Gastroesophageal sphincter (tissue), 4 donors: ENCODE data around the gene TNRC6B. TPM values are rescaled to one million over a fixed set of nuclear protein-coding genes. Genes with fewer than 3 reads are reported as not detected.
A peak's percentile ranks its signal among the peaks of the same experiment; 100 is the strongest.

ENCODE experiments used
- ATAC-seq: fragments of 150-250 bp; one replicate; pipeline ENCODE4 v1.9.1; 2016; ENCODE audit warnings: mild to moderate bottlenecking, moderate library complexity
- H3K27ac ChIP-seq, 4 donors: fragments of 200-600 bp; sonication (generic) in 3 of 4; 1 replicate in 3 of 4; 2 replicates in 1 of 4; pipeline ENCODE4 v1.5.1; 2016 to 2019
- H3K27me3 ChIP-seq: fragments of 200-600 bp; sonication (generic); one replicate; pipeline ENCODE4 v1.5.1; 2019
- H3K36me3 ChIP-seq, 2 donors: fragments of 200-600 bp; sonication (generic); one replicate each; pipeline ENCODE4 v1.5.1; 2019; ENCODE audit warnings: control low read depth in 1 of 2
- H3K4me1 ChIP-seq, 3 donors: fragments of 200-600 bp; sonication (generic); 1 replicate in 2 of 3; 2 replicates in 1 of 3; pipeline ENCODE4 v1.5.1; 2016 to 2019; ENCODE audit warnings: control low read depth in 2 of 3
- H3K4me3 ChIP-seq, 2 donors: fragments of 200-600 bp; sonication (generic); one replicate each; pipeline ENCODE4 v1.5.1; 2019; ENCODE audit warnings: mild to moderate bottlenecking in 1 of 2, moderate library complexity in 1 of 2
- H3K9me3 ChIP-seq, 3 donors: fragments of 200-600 bp; sonication (generic); one replicate each; pipeline ENCODE4 v1.5.1; 2017 to 2019; ENCODE audit warnings: control low read depth in 2 of 3
- EP300 ChIP-seq: sonication (generic); formaldehyde crosslinking; IDR thresholded peaks from one replicate; pipeline ENCODE4 v1.6.1; 2017; ENCODE audit warnings: antibody characterized with exemption, mild to moderate bottlenecking
- POLR2A ChIP-seq, 2 donors: fragments of 450-650 bp; IDR thresholded peaks; one replicate each; pipeline ENCODE4 v1.6.1; 2017; ENCODE audit warnings: antibody characterized with exemption in 2 of 2, mild to moderate bottlenecking in 2 of 2, moderate library complexity in 1 of 2
- POLR2AphosphoS5 ChIP-seq: sonication (generic); formaldehyde crosslinking; IDR thresholded peaks from one replicate; pipeline ENCODE4 v1.6.1; 2017; ENCODE audit warnings: antibody characterized with exemption
- WGBS, 2 donors: methylation state at CpG; one replicate each; pipeline ENCODE4 v1.1.5; 2018; ENCODE audit warnings: low coverage in 1 of 2; 5-methylcytosine and 5-hydroxymethylcytosine counted together
- total RNA-seq, 4 donors: library from RNA; depleted of rRNA; stranded (reverse); fragments of >200 nt; gene quantifications; one replicate each; pipeline ENCODE4 v1.1.0, GENCODE V29; 2016
- TF ChIP-seq, protein P1 (sequence below), 4 experiments: fragments of 200-600 bp in 2 of 4; fragments of 450-650 bp in 2 of 4; sonication (generic) in 1 of 4; IDR thresholded peaks; one replicate each; pipeline ENCODE4 v1.5.1; 2017 to 2019; ENCODE audit warnings: antibody characterized with exemption in 4 of 4, mild to moderate bottlenecking in 2 of 4, moderate library complexity in 2 of 4

The TNRC6B gene
- total RNA-seq, 4 donors from 2014 or later, result 32.4 to 71.2 (median 60.7) TPM

DNA sequence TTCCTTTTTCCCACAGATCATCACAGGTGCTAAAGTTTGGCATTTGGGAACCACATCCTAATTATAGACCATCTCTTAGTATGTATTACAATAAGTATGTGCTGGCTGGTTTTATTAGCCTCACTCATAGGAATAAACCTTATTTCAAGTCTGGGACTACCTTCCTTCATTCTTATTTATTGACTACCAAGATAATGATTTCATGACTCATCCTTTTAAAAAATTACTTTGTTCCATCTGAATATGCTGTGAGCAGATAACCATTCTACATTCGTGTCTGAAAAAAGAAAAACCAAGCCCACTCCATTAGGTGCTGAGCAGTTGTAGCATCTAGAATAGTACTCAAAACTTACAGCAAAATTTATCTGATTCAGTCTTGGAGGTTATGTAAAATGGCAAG, 12.3 kb downstream of the TNRC6B start:
- no peak for TF ChIP-seq POLR2A (IDR thresholded peaks at IDR 0.05)
- TF ChIP-seq, protein P1, sequence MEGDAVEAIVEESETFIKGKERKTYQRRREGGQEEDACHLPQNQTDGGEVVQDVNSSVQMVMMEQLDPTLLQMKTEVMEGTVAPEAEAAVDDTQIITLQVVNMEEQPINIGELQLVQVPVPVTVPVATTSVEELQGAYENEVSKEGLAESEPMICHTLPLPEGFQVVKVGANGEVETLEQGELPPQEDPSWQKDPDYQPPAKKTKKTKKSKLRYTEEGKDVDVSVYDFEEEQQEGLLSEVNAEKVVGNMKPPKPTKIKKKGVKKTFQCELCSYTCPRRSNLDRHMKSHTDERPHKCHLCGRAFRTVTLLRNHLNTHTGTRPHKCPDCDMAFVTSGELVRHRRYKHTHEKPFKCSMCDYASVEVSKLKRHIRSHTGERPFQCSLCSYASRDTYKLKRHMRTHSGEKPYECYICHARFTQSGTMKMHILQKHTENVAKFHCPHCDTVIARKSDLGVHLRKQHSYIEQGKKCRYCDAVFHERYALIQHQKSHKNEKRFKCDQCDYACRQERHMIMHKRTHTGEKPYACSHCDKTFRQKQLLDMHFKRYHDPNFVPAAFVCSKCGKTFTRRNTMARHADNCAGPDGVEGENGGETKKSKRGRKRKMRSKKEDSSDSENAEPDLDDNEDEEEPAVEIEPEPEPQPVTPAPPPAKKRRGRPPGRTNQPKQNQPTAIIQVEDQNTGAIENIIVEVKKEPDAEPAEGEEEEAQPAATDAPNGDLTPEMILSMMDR (IDR thresholded peaks at IDR 0.05), result no peak
- no peak for TF ChIP-seq POLR2AphosphoS5
- no peak for TF ChIP-seq EP300
- Histone ChIP-seq H3K4me1 (peaks cover 9 to 94% (median 32%) of the 10 kb centered on the region in 3 donors), H3K27ac (no peak overlapping the region), H3K36me3 (no peaks in the 10 kb centered on the region), H3K27me3 (no peaks in the 10 kb centered on the region), H3K4me3 (no peak overlapping the region), H3K9me3 (no peaks in the 10 kb centered on the region)
- no peak for ATAC-seq
- WGBS, 2 donors, result 24 to 30% methylated on average over 1 of the region's 1 CpG

DNA sequence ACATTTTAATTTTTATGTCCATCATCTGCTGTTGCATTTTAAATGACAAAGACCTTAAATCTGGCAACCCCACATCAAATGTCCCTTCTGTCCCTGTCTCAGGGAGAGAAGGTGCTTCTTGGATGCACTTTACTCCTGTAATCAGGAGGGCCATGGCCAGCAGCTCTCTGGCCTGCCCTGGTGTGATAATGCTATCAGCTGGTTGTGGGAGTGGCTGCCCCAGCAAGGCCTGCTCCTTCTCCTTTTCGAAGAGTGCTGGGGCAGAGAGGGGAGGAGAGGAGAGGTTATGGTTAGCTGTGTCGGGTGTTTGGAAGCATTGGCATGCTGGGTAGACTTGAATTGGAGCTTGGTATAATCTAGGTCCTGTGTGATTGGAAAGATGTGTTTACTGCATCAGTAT, 12.8 kb downstream of the TNRC6B start:
- Histone ChIP-seq H3K27me3 (no peaks in the 10 kb centered on the region), H3K4me1 (peaks cover 9 to 94% (median 37%) of the 10 kb centered on the region in 3 donors), H3K4me3 (no peak overlapping the region), H3K27ac (no peak overlapping the region), H3K36me3 (no peaks in the 10 kb centered on the region), H3K9me3 (no peaks in the 10 kb centered on the region)
- no peak for ATAC-seq
- WGBS, 2 donors, result 58% methylated on average over 2 of the region's 2 CpGs; no CpG with 5 or more reads in 1 of the 2 donors
- TF ChIP-seq, protein P1 (IDR thresholded peaks at IDR 0.05), result no peak
- TF ChIP-seq EP300 (no peak), POLR2A (IDR thresholded peaks at IDR 0.05) (no peak), POLR2AphosphoS5 (no peak)

DNA sequence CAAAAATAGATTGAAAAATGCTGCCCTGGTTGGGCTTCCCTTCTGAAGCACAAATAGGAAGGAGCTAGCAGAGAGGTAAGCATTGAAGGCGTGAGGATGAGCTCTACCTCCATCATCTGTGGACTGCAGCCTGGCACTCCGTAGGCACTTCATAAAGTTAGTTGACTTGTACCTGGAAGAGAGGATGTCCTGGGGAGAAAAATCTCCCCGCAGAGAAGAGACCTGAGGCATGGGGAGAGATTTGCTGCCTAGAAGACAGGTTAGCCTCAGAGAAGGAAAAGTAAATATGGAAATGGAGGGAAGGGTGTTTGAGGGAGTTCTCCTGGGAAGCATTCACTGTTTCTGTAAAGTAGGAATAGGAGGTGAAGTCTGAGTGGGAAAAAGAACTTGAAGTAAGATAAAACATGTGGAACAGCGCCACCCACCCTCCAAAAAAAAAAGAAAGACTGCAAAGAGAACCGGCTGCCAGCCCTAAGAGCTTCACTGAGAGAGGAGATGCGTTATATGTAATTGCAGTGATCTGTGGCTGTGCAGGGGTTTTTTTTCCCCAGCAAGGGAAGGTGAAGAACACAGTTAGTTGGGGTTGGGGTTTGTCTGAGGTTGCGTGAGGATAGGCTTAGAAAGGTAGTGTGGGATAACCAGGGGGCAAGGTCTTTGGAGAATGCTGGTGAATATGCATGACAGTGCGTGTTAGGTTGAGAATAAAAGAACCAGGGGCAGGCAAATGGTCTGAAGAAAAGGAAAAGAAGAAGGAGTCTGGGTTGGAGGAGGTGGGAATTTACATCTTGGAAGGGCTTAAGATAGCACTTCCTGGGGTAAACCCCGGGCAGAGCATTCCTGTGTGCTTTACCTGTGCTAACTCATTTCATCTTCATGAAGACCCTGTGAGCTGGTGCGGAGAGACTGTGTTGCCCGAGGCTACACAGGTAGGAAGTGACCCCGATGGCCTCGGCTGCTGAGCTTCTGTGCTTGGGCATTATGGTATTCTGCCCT, 16.0 kb downstream of the TNRC6B start:
- TF ChIP-seq, protein P1 (IDR thresholded peaks at IDR 0.05), result peak; percentile 17 to 51 (median 40)
- no peak for TF ChIP-seq EP300
- Histone ChIP-seq H3K4me1 (peaks cover 9 to 99% (median 53%) of the 10 kb centered on the region in 3 donors), H3K4me3 (no peak overlapping the region), H3K36me3 (no peaks in the 10 kb centered on the region), H3K27me3 (no peaks in the 10 kb centered on the region), H3K9me3 (no peaks in the 10 kb centered on the region), H3K27ac (peak overlapping the region in 3 of 4 donors; percentile 38 to 82 (median 66))
- no peak for ATAC-seq
- 51 to 55% methylated on average over 9 to 12 of the region's 13 CpGs for WGBS, 2 donors

DNA sequence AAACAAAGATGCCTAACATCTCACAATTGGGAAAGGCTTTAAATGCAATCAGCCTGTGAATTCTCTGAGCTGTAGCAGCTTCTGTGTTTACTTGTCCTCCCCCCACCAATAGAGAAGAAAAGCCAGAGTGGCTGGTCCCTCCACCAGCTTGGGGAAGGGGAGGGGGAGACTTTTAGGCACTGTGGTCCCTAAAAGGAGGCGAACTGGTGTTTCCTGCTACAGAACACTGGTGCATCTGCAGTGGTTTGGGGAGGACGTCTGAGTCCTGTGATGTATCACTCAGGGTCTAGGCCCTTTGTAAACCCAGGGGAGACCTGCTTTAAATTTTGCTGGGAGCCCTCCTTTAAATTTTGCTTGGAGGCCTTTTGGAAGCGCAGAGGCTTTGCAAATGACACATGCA, 16.9 kb downstream of the TNRC6B start:
- Histone ChIP-seq H3K27ac (peak overlapping the region in 3 of 4 donors; percentile 38 to 82 (median 66)), H3K27me3 (no peaks in the 10 kb centered on the region), H3K9me3 (no peaks in the 10 kb centered on the region), H3K36me3 (no peaks in the 10 kb centered on the region), H3K4me1 (peaks cover 9 to 97% (median 53%) of the 10 kb centered on the region in 3 donors), H3K4me3 (no peak overlapping the region)
- TF ChIP-seq, protein P1 (IDR thresholded peaks at IDR 0.05), result no peak
- TF ChIP-seq EP300 (no peak), POLR2A (IDR thresholded peaks at IDR 0.05) (no peak), POLR2AphosphoS5 (no peak)
- no peak for ATAC-seq
- 54 to 67% methylated on average over 1 to 3 of the region's 3 CpGs for WGBS, 2 donors
